Endothelial cell of umbilical vein (primary cell): ENCODE results near the gene STAG1. TPM values are rescaled to one million over a fixed set of nuclear protein-coding genes. Genes with fewer than 3 reads are reported as not detected.
"Not testable (repeated sequence)": the region's sequence is repeated elsewhere in the genome, so short reads cannot be mapped to it uniquely, and the experiment has no call there.

Source experiments
- BruUV-seq: library from RNA; stranded (reverse); fragments of 400-500 nt; replicated peaks from 2 replicates; lab custom pipeline; 2021; lab: Mats Ljungman, UMichigan
- CTCF ChIA-PET: fragments of 300-600, 350-600 bp; sonication (Branson Sonifier 250); formaldehyde crosslinking; loops from one replicate; lab custom pipeline; 2021; ENCODE audit warnings: antibody characterized with exemption, inconsistent platforms; lab: Charles Lee
- POLR2A ChIA-PET: fragments of 300-600, 350-600 bp; sonication (Branson Sonifier 250); formaldehyde crosslinking; loops from one replicate; lab custom pipeline; 2021; ENCODE audit warnings: antibody characterized with exemption, inconsistent platforms; lab: Charles Lee
- DNase-seq: peaks from one replicate; pipeline ENCODE4 v3.0.0-alpha.2; 2011; ENCODE audit warnings: low read depth, low spot score
- FAIRE-seq: peaks from 2 replicates; lab custom pipeline; 2011; peaks lifted over from hg19 to GRCh38; lab: Jason Lieb, UNC
- H2AFZ ChIP-seq: 2 replicates; pipeline ENCODE4 v1.6.0; 2012; ENCODE audit warnings: low read depth, low read length, control low read depth, inconsistent platforms
- H3K27ac ChIP-seq: 2 replicates; pipeline ENCODE4 v1.5.1; 2011; ENCODE audit warnings: low read depth, mild to moderate bottlenecking, control low read depth, low read length, moderate library complexity; ENCODE audit not compliant: insufficient read depth
- H3K27me3 ChIP-seq, 2 experiments: 2 replicates each; pipeline versions ENCODE4 v1.6.0 to v1.6.1; 2011; ENCODE audit warnings: low read length in 2 of 2, mixed read lengths in 1 of 2; ENCODE audit not compliant: control insufficient read depth in 2 of 2, insufficient read depth in 2 of 2
- H3K36me3 ChIP-seq, 2 experiments: 2 replicates in 1 of 2; 3 replicates in 1 of 2; pipeline ENCODE4 v1.5.1; 2011; ENCODE audit warnings: low read length in 2 of 2, mild to moderate bottlenecking in 1 of 2, moderate library complexity in 1 of 2; ENCODE audit not compliant: control insufficient read depth in 2 of 2, insufficient read depth in 2 of 2; ENCODE audit errors: extremely low read depth in 1 of 2
- H3K4me1 ChIP-seq: 3 replicates; pipeline ENCODE4 v1.5.1; 2011; ENCODE audit warnings: mild to moderate bottlenecking, low read length; ENCODE audit not compliant: control insufficient read depth, insufficient read depth; ENCODE audit errors: extremely low read depth
- H3K4me2 ChIP-seq: 2 replicates; pipeline ENCODE4 v1.6.1; 2011; ENCODE audit warnings: low read length, control low read depth, mixed read lengths; ENCODE audit not compliant: insufficient read depth
- H3K4me3 ChIP-seq, 3 experiments: fragments of 200-600 bp in 1 of 3; sonication (generic), shearing (Covaris generic) in 1 of 3; replicated peaks in 1 of 3; 2 replicates each; pipeline ENCODE4 v1.5.1; 2011 to 2016; ENCODE audit warnings: control low read depth in 3 of 3, low read length in 3 of 3, mild to moderate bottlenecking in 2 of 3, inconsistent platforms in 1 of 3, low read depth in 1 of 3, moderate library complexity in 1 of 3; ENCODE audit not compliant: insufficient read depth in 1 of 3
- H3K79me2 ChIP-seq: 2 replicates; pipeline ENCODE4 v1.6.0; 2012; ENCODE audit warnings: low read length, inconsistent platforms; ENCODE audit not compliant: control insufficient read depth, insufficient read depth
- H3K9ac ChIP-seq: replicated peaks from 2 replicates; pipeline ENCODE3; 2011; ENCODE audit warnings: low read length, control low read depth; ENCODE audit not compliant: insufficient read depth; ENCODE audit errors: extremely low read depth
- H3K9me1 ChIP-seq: replicated peaks from 3 replicates; pipeline ENCODE4 v1.6.0; 2011; ENCODE audit warnings: mild to moderate bottlenecking, low read length; ENCODE audit not compliant: control insufficient read depth, insufficient read depth; ENCODE audit errors: extremely low read depth
- H3K9me3 ChIP-seq: replicated peaks from 2 replicates; pipeline ENCODE4 v1.5.1; 2012; ENCODE audit warnings: low read length, inconsistent platforms; ENCODE audit not compliant: control insufficient read depth, insufficient read depth
- H4K20me1 ChIP-seq: replicated peaks from 2 replicates; pipeline ENCODE3; 2011; ENCODE audit warnings: mild to moderate bottlenecking, low read length; ENCODE audit not compliant: control insufficient read depth, insufficient read depth; ENCODE audit errors: extremely low read depth
- CTCF ChIP-seq, 2 donors: IDR thresholded peaks; 1 replicate in 1 of 2; 2 replicates in 1 of 2; pipeline ENCODE4 v1.5.1; 2011; ENCODE audit warnings: low read length in 2 of 2, mild to moderate bottlenecking in 2 of 2, moderate library complexity in 2 of 2, control low read depth in 1 of 2, inconsistent platforms in 1 of 2, low read depth in 1 of 2; ENCODE audit not compliant: insufficient read depth in 1 of 2; ENCODE audit errors: extremely low read depth in 1 of 2
- EZH2 ChIP-seq: IDR thresholded peaks from 2 replicates; pipeline ENCODE4 v1.6.1; 2012; ENCODE audit warnings: borderline replicate concordance, low read depth, mild to moderate bottlenecking, moderate library complexity, low read length, inconsistent platforms; ENCODE audit not compliant: severe bottlenecking
- FOS ChIP-seq: IDR thresholded peaks from 2 replicates; pipeline ENCODE4 v1.6.1; 2011; ENCODE audit warnings: mild to moderate bottlenecking, low read length, moderate library complexity, borderline replicate concordance; ENCODE audit not compliant: insufficient read depth
- GATA2 ChIP-seq: IDR thresholded peaks from 2 replicates; pipeline ENCODE4 v1.7.0; 2011; ENCODE audit warnings: low read depth, mild to moderate bottlenecking, moderate library complexity, mixed read lengths, low read length; ENCODE audit not compliant: insufficient read length, insufficient read depth
- JUN ChIP-seq: IDR thresholded peaks from 2 replicates; pipeline ENCODE4 v1.6.1; 2011; ENCODE audit warnings: borderline replicate concordance, low read depth; ENCODE audit not compliant: insufficient read length, insufficient read depth
- MAX ChIP-seq: IDR thresholded peaks from 2 replicates; pipeline ENCODE4 v1.6.1; 2011; ENCODE audit not compliant: insufficient read depth, insufficient read length
- MYC ChIP-seq: IDR thresholded peaks from one replicate; pipeline ENCODE4 v1.6.1; 2011; ENCODE audit warnings: mild to moderate bottlenecking, low read depth, low read length
- POLR2A ChIP-seq: IDR thresholded peaks from 2 replicates; pipeline ENCODE4 v1.6.1; 2012; ENCODE audit warnings: low read depth, mild to moderate bottlenecking, control low read depth, low read length
- POLR2AphosphoS5 ChIP-seq: IDR thresholded peaks from 2 replicates; pipeline ENCODE4 v1.6.1; 2012; ENCODE audit warnings: low read depth, mild to moderate bottlenecking, control low read depth, low read length, moderate library complexity; ENCODE audit not compliant: insufficient read depth
- dilution Hi-C: fragments of 300-500 bp; cut with MboI; formaldehyde crosslinking; loops from one replicate; pipeline ENCODE4 v1.15.0; 2019; ENCODE audit warnings: low sequenced_read_pairs; ENCODE audit not compliant: extremely low pct_ligation_motif_present
- intact Hi-C: fragments of 100-400 bp; cut with micrococcal nuclease; formaldehyde crosslinking; loops from one replicate; pipeline ENCODE4 v1.10.0; 2022
- polyA plus RNA-seq, 4 experiments: library from polyadenylated mRNA; depleted of rRNA in 3 of 4; stranded (reverse) in 3 of 4; unstranded in 1 of 4; fragments of >200 nt; gene quantifications; 2 replicates each; pipeline versions ENCODE4 v1.2.1 to v1.2.3, GENCODE V29; 2011 to 2012; ENCODE audit warnings: missing spikeins in 1 of 4
- total RNA-seq: library from RNA; stranded (reverse); gene quantifications from 2 replicates; pipeline ENCODE4 v1.2.3, GENCODE V29; 2021

Gene STAG1
- total and polyA plus RNA-seq, 2 donors (not counting 3 experiments of a cell fraction or from before 2014, with no cell fraction given): 7.4 to 42.1 TPM

- intact Hi-C loops: no loop called here
- H3K79me2 ChIP-seq: peaks cover 66% of the 10 kb centered on the region
- H3K9me1 ChIP-seq: no peaks in the 10 kb centered on the region
- no peaks in the 10 kb centered on the region for H3K9me3 ChIP-seq
- no peak overlapping the region for H2AFZ ChIP-seq
- peaks cover 2% of the 10 kb centered on the region for H4K20me1 ChIP-seq
- H3K27ac ChIP-seq: no peak overlapping the region
- BruUV-seq: no TSS peak
- no peaks in the 10 kb centered on the region for H3K36me3 ChIP-seq
- H3K4me3 ChIP-seq: no peak overlapping the region
- H3K4me2 ChIP-seq: no peak overlapping the region
- ChIA-PET CTCF (interaction anchor here (0.9 to 1.9 kb wide), 2 partner anchors 27 to 334 kb away, joined by 3 to 7 read pairs; partner anchors contain the start of gene STAG1), POLR2A (no interaction called here)
- no peak for FAIRE-seq
- H3K9ac ChIP-seq: no peak overlapping the region
- H3K4me1 ChIP-seq: peaks cover 2% of the 10 kb centered on the region
- dilution Hi-C loops: no loop called here
- no peak for TF ChIP-seq POLR2AphosphoS5
- no peak for TF ChIP-seq FOS
- no peak for TF ChIP-seq MAX
- no peak for TF ChIP-seq JUN
- no peak for TF ChIP-seq POLR2A
- no peak for TF ChIP-seq MYC
- TF ChIP-seq GATA2: no peak
- TF ChIP-seq EZH2: no peak
- TF ChIP-seq CTCF (IDR thresholded peaks at IDR 0.05; ENCODE audit: extremely low read depth in 1 of 2, insufficient read depth in 1 of 2, low read depth in 1 of 2, low read length in 2 of 2): no peak
- no peaks in the 10 kb centered on the region for H3K27me3 ChIP-seq
- DNase-seq: no peak
Measured at GRCh38 chr3:136725468-136725867, 26.7 kb downstream of the STAG1 start.

GRCh38 chr3:136722916-136723315 lies 29.3 kb downstream of the STAG1 start:
- H3K4me3 ChIP-seq, H3K9me3 ChIP-seq, BruUV-seq, H4K20me1 ChIP-seq, H3K27me3 ChIP-seq, H3K4me1 ChIP-seq, H2AFZ ChIP-seq, H3K9me1 ChIP-seq, POLR2A ChIA-PET, FAIRE-seq, DNase-seq, H3K4me2 ChIP-seq, H3K9ac ChIP-seq, intact Hi-C loops, H3K27ac ChIP-seq, CTCF ChIA-PET, H3K36me3 ChIP-seq, dilution Hi-C loops: not testable (repeated sequence)
- peaks cover 70% of the 10 kb centered on the region for H3K79me2 ChIP-seq

- H3K27me3 ChIP-seq, H3K27ac ChIP-seq, H2AFZ ChIP-seq, CTCF ChIA-PET, FAIRE-seq, dilution Hi-C loops, H4K20me1 ChIP-seq, H3K9me3 ChIP-seq, H3K36me3 ChIP-seq, BruUV-seq, H3K9ac ChIP-seq, H3K4me3 ChIP-seq, intact Hi-C loops, H3K4me1 ChIP-seq, H3K4me2 ChIP-seq, DNase-seq, H3K9me1 ChIP-seq: not testable (repeated sequence)
- POLR2A ChIA-PET: interaction anchor here (0.7 kb wide), 1 partner anchor 12 kb away, joined by 4 read pairs; no protein-coding TSS in a partner anchor
- peaks cover 69% of the 10 kb centered on the region for H3K79me2 ChIP-seq
Measured at GRCh38 chr3:136722399-136722798, 29.8 kb downstream of the STAG1 start.
